Nephron progenitor cell (in vitro differentiated cells): ENCODE results near the gene ABTB2.

Experiments
- DNase-seq: peaks from one replicate; pipeline ENCODE4 v3.0.0; 2021
- H3K27ac Mint-ChIP-seq: 2 replicates; pipeline ENCODE4 v1.8.0; 2021; ENCODE audit warnings: mild to moderate bottlenecking, moderate library complexity, mixed read lengths
- H3K27me3 Mint-ChIP-seq: 2 replicates; pipeline ENCODE4 v1.8.0; 2021; ENCODE audit warnings: mild to moderate bottlenecking, low read depth, mixed read lengths; ENCODE audit not compliant: poor library complexity
- H3K36me3 Mint-ChIP-seq: 2 replicates; pipeline ENCODE4 v1.8.0; 2021; ENCODE audit warnings: low read depth, mixed read lengths
- H3K4me1 Mint-ChIP-seq: 2 replicates; pipeline ENCODE4 v1.8.0; 2021; ENCODE audit warnings: mixed read lengths
- H3K4me3 Mint-ChIP-seq: 2 replicates; pipeline ENCODE4 v1.8.0; 2021; ENCODE audit warnings: mild to moderate bottlenecking, moderate library complexity, mixed read lengths
- H3K9me3 Mint-ChIP-seq: 2 replicates; pipeline ENCODE4 v1.8.0; 2021; ENCODE audit warnings: mild to moderate bottlenecking, moderate library complexity, mixed read lengths
- CTCF ChIP-seq: fragments of 200-600 bp; sonication (generic); IDR thresholded peaks from 2 replicates; pipeline ENCODE4 v1.5.0; 2021; ENCODE audit warnings: antibody characterized with exemption

Gene ABTB2

GRCh38 chr11:34155757-34156062 lies 202.1 kb downstream of the ABTB2 start:
- Mint-ChIP-seq H3K27ac (no peak overlapping the region), H3K36me3 (peaks cover 7% of the 10 kb centered on the region)
- no peak for TF ChIP-seq CTCF

GRCh38 chr11:34155057-34155756 lies 202.6 kb downstream of the ABTB2 start:
- no peaks in the 10 kb centered on the region for H3K9me3 Mint-ChIP-seq
- no peaks in the 10 kb centered on the region for H3K27me3 Mint-ChIP-seq
- no peak for TF ChIP-seq CTCF
- peak overlapping the region; percentile 39 for H3K27ac Mint-ChIP-seq
- DNase-seq: no peak
- no peak overlapping the region for H3K4me3 Mint-ChIP-seq
- peaks cover 7% of the 10 kb centered on the region for H3K36me3 Mint-ChIP-seq
- H3K4me1 Mint-ChIP-seq: peaks cover 7% of the 10 kb centered on the region

More at GRCh38 chr11:34155757-34156062, 202.1 kb downstream of the ABTB2 start:
- Mint-ChIP-seq H3K4me3 (no peak overlapping the region), H3K9me3 (no peaks in the 10 kb centered on the region), H3K27me3 (no peaks in the 10 kb centered on the region), H3K4me1 (peaks cover 2% of the 10 kb centered on the region)
- DNase-seq: no peak

- H3K9me3 Mint-ChIP-seq: no peaks in the 10 kb centered on the region
- peaks cover 14% of the 10 kb centered on the region for H3K4me1 Mint-ChIP-seq
- no peak overlapping the region for H3K4me3 Mint-ChIP-seq
- TF ChIP-seq CTCF: no peak
- peaks cover 7% of the 10 kb centered on the region for H3K36me3 Mint-ChIP-seq
- no peak for DNase-seq
- H3K27me3 Mint-ChIP-seq: no peaks in the 10 kb centered on the region
- peak overlapping the region; percentile 39 for H3K27ac Mint-ChIP-seq
These were observed 203.5 kb downstream of the ABTB2 start for GRCh38 chr11:34154059-34154875.

- H3K27me3 Mint-ChIP-seq: no peaks in the 10 kb centered on the region
- no peak overlapping the region for H3K27ac Mint-ChIP-seq
- no peak for DNase-seq
- H3K36me3 Mint-ChIP-seq: peaks cover 11% of the 10 kb centered on the region
- TF ChIP-seq CTCF: no peak
- H3K4me3 Mint-ChIP-seq: no peak overlapping the region
- peaks cover 30% of the 10 kb centered on the region for H3K4me1 Mint-ChIP-seq
- H3K9me3 Mint-ChIP-seq: no peaks in the 10 kb centered on the region
These were observed 205.6 kb downstream of the ABTB2 start for GRCh38 chr11:34151916-34152845.

GRCh38 chr11:34151166-34151565 lies 206.6 kb downstream of the ABTB2 start:
- H3K27me3 Mint-ChIP-seq: no peaks in the 10 kb centered on the region
- H3K4me3 Mint-ChIP-seq: no peak overlapping the region
- H3K27ac Mint-ChIP-seq: no peak overlapping the region
- no peaks in the 10 kb centered on the region for H3K9me3 Mint-ChIP-seq
- peaks cover 30% of the 10 kb centered on the region for H3K4me1 Mint-ChIP-seq
- TF ChIP-seq CTCF: no peak
- DNase-seq: no peak
- H3K36me3 Mint-ChIP-seq: peaks cover 20% of the 10 kb centered on the region
